H1 (cell line): ENCODE results near the gene UFD1.

Experiments used
- CTCF ChIP-seq, 3 experiments: IDR thresholded peaks; 1 replicate in 2 of 3; 2 replicates in 1 of 3; pipeline versions ENCODE4 v1.5.1 to v1.6.1; 2011; ENCODE audit warnings: low read length in 3 of 3, mild to moderate bottlenecking in 3 of 3, inconsistent platforms in 2 of 3, low read depth in 1 of 3, moderate library complexity in 1 of 3; ENCODE audit not compliant: insufficient read depth in 1 of 3; ENCODE audit errors: control extremely low read depth in 1 of 3
- EZH2 ChIP-seq: fragments of 200-600 bp; sonication (generic); IDR thresholded peaks from 2 replicates; pipeline ENCODE4 v1.7.1; 2012; ENCODE audit warnings: low read depth, mild to moderate bottlenecking, moderate library complexity, low read length, inconsistent platforms; ENCODE audit not compliant: severe bottlenecking
- MAX ChIP-seq: IDR thresholded peaks from 2 replicates; pipeline ENCODE4 v1.6.1; 2012; ENCODE audit warnings: inconsistent platforms
- POLR2A ChIP-seq, 2 experiments: IDR thresholded peaks; 1 replicate in 1 of 2; 2 replicates in 1 of 2; pipeline ENCODE4 v1.6.1; 2011; ENCODE audit warnings: low read depth in 2 of 2, low read length in 2 of 2, mild to moderate bottlenecking in 2 of 2; ENCODE audit errors: control extremely low read depth in 1 of 2
- POLR2AphosphoS5 ChIP-seq: IDR thresholded peaks from 2 replicates; pipeline ENCODE4 v1.6.1; 2011; ENCODE audit warnings: low read depth, low read length
- RFX5 ChIP-seq: IDR thresholded peaks from 2 replicates; pipeline ENCODE4 v1.6.1; 2011; ENCODE audit warnings: low read depth, low read length, improper control_type of control experiment, borderline replicate concordance
- ZNF274 ChIP-seq: IDR thresholded peaks from 2 replicates; pipeline ENCODE4 v1.7.0; 2012; ENCODE audit warnings: low read length, borderline replicate concordance; ENCODE audit errors: extremely low read depth

GRCh38 chr22:19442166-19442565 lies 36.8 kb downstream of the UFD1 start:
- TF ChIP-seq POLR2AphosphoS5 (peak; percentile 22; the same call in 1 of the 2 replicates), RFX5 (no peak), CTCF (IDR thresholded peaks at IDR 0.05; ENCODE audit: control extremely low read depth in 1 of 3, insufficient read depth in 1 of 3, low read depth in 1 of 3, low read length in 3 of 3) (no peak), MAX (no peak), POLR2A (IDR thresholded peaks at IDR 0.05; ENCODE audit: control extremely low read depth in 1 of 2, low read depth in 2 of 2, low read length in 2 of 2) (no peak), ZNF274 (no peak), EZH2 (no peak)
